ENCODE measurements around the gene CLDN1. TPM values are rescaled to one million over a fixed set of nuclear protein-coding genes. Genes with fewer than 3 reads are reported as not detected.

The CLDN1 gene
- total and polyA plus RNA-seq, 2 of the 8 experiments (the other 6 are each of a cell fraction or from before 2014, with no cell fraction given), result 3.1 to 6.1 TPM

DNA sequence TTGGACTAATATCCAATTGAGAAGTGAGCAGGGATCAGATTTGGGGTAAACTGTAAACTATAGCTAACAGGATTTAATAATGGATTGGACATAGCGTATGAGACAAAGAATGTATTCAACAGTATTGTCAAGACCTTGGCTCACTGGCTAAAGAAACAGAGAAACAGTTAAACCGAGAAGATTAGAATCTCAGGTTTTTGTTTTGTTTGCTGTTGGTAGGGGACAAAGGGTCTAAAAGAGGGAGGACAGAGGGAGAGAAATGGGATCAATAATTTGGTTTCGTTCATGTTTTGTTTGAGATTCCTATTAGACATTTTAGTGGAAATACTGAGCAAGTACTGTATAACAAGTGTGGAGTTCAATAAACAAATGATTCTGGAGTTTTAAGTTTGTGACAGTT is 28.6 kb downstream of the CLDN1 start (continued):
- TF ChIP-seq EZH2 (IDR thresholded peaks at IDR 0.05; ENCODE audit: low read depth, low read length, severe bottlenecking) (no peak), NRF1 (IDR thresholded peaks at IDR 0.05; ENCODE audit: low read depth, low read length) (no peak), CREB1 (IDR thresholded peaks at IDR 0.05) (no peak)

All from H1 (cell line).